ENCODE data around the gene CDK19. TPM values are rescaled to one million over a fixed set of nuclear protein-coding genes. Genes with fewer than 3 reads are reported as not detected.

CDK19 gene
- total RNA-seq, 5 donors from 2014 or later (not counting 1 experiment from before 2014, with no cell fraction given), result 11.4 to 16.1 (median 14.2) TPM

DNA sequence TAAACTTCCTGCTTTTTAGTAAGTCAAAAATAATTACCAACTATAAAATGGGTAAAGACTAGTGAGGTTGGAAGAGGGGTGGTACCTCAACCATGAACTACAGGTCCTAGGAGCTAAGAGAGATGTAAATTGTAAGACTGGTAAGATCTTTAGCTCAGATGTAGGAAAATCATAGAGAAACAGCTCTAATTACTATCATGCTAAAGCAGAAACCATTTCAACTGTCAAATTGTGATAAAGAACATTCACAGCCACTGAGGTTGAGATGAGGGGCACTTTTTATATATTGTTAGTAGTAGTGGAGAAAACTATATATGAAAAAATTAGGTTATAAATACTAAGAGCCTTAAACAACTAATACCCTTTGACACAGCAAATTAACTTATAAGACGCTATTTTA is 20.0 kb downstream of the CDK19 start:
- Mint-ChIP-seq H3K4me1 (peaks cover 8 to 14% (median 10%) of the 10 kb centered on the region in 3 donors), H3K36me3 (peaks cover 12% of the 10 kb centered on the region), H3K9me3 (peaks cover 0 to 2% (median 0%) of the 10 kb centered on the region in 3 donors), H3K4me3 (no peak overlapping the region), H3K27me3 (no peaks in the 10 kb centered on the region), H3K27ac (no peak overlapping the region)
- Histone ChIP-seq H3K4me1 (ENCODE audit: control insufficient read depth in 1 of 2, extremely low read depth in 1 of 2, insufficient read depth in 2 of 2, low read length in 2 of 2) (peaks cover 0 to 3% of the 10 kb centered on the region in 2 experiments), H3K27ac (ENCODE audit: low read length) (no peak overlapping the region), H3K36me3 (ENCODE audit: control insufficient read depth in 2 of 2, extremely low read depth in 1 of 2, insufficient read depth in 1 of 2, low read length in 1 of 2) (no peaks in the 10 kb centered on the region), H3K9me3 (no peaks in the 10 kb centered on the region), H3K27me3 (replicated peaks in 1 of 2; ENCODE audit: control insufficient read depth in 2 of 2, extremely low read depth in 1 of 2, insufficient read depth in 2 of 2, low read length in 1 of 2) (no peaks in the 10 kb centered on the region), H3K4me3 (ENCODE audit: control insufficient read depth in 1 of 2, extremely low read depth in 1 of 2, low read length in 1 of 2) (no peak overlapping the region)
- ATAC-seq (replicated peaks in 1 of 4) (no peak), DNase-seq (no peak)
- CTCF ChIA-PET, result no interaction called here
- WGBS (ENCODE audit: insufficient coverage), result no CpG with 5 or more reads among the region's 1 CpG
- POLR2A ChIA-PET, result no interaction called here

DNA sequence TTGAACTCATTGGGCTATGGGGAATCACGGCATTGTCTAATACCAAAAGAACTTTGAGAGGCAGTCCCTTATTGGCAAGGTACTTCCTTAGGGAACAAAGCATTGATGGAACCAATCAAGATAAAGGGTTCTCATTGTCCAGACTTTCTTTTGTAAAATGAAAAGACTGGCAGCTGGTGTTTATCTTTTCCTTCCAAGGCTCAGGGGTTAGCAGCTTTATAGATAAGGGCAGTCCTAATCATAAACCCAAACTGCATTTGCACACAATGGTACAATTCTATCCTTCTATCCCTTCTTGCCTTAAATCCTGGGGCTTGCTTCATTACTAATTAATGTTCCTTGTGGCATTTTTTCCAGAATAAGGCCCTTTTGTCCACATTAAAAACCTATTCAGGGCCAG is 28.6 kb downstream of the CDK19 start:
- DNase-seq (no peak), ATAC-seq (replicated peaks in 1 of 4) (no peak)
- Mint-ChIP-seq H3K36me3 (peaks cover 14% of the 10 kb centered on the region), H3K4me3 (no peak overlapping the region), H3K9me3 (peaks cover 5 to 8% (median 6%) of the 10 kb centered on the region in 3 donors), H3K27ac (no peak overlapping the region), H3K4me1 (peaks cover 23 to 31% (median 25%) of the 10 kb centered on the region in 3 donors), H3K27me3 (no peaks in the 10 kb centered on the region)
- ChIA-PET CTCF (no interaction called here), POLR2A (no interaction called here)
- no peaks in the 10 kb centered on the region for H3K9me3 ChIP-seq
- no peak overlapping the region for H3K27ac ChIP-seq (ENCODE audit: low read length)
- peaks cover 0 to 5% of the 10 kb centered on the region in 2 donors for H3K36me3 ChIP-seq (ENCODE audit: control insufficient read depth in 2 of 2, extremely low read depth in 1 of 2, insufficient read depth in 1 of 2, low read length in 1 of 2)
- WGBS (ENCODE audit: insufficient coverage), result no CpG with 5 or more reads among the region's 1 CpG
- H3K4me1 ChIP-seq (ENCODE audit: control insufficient read depth in 1 of 2, extremely low read depth in 1 of 2, insufficient read depth in 2 of 2, low read length in 2 of 2), result no peaks in the 10 kb centered on the region
- H3K4me3 ChIP-seq (ENCODE audit: control insufficient read depth in 1 of 2, extremely low read depth in 1 of 2, low read length in 1 of 2), result no peak overlapping the region
- H3K27me3 ChIP-seq (replicated peaks in 1 of 2; ENCODE audit: control insufficient read depth in 2 of 2, extremely low read depth in 1 of 2, insufficient read depth in 2 of 2, low read length in 1 of 2), result no peaks in the 10 kb centered on the region

DNA sequence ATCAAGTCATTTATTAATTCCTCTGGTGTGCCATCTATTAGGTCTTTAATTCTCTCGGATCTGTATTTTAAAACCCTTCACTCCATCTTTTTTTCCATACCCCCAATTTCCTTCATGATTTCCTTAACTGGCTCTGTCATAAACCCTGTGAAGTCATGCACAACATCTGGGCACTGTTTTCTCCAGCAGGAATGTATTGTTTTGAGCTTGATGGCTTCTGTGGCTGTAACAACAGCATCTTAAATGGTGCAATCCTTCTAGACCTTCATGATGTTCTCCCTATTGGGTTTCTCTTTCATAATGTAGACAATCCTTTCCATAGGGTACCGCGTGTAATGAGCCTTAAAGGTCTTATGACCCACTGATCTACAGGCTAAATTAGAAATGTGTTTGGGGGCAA is 29.0 kb downstream of the CDK19 start:
- ChIA-PET CTCF (no interaction called here), POLR2A (no interaction called here)
- Histone ChIP-seq H3K4me1 (ENCODE audit: control insufficient read depth in 1 of 2, extremely low read depth in 1 of 2, insufficient read depth in 2 of 2, low read length in 2 of 2) (peaks cover 0 to 4% of the 10 kb centered on the region in 2 experiments), H3K4me3 (ENCODE audit: control insufficient read depth in 1 of 2, extremely low read depth in 1 of 2, low read length in 1 of 2) (no peak overlapping the region), H3K27ac (ENCODE audit: low read length) (no peak overlapping the region), H3K27me3 (replicated peaks in 1 of 2; ENCODE audit: control insufficient read depth in 2 of 2, extremely low read depth in 1 of 2, insufficient read depth in 2 of 2, low read length in 1 of 2) (no peaks in the 10 kb centered on the region), H3K9me3 (no peaks in the 10 kb centered on the region), H3K36me3 (ENCODE audit: control insufficient read depth in 2 of 2, extremely low read depth in 1 of 2, insufficient read depth in 1 of 2, low read length in 1 of 2) (peaks cover 0 to 5% of the 10 kb centered on the region in 2 donors)
- DNase-seq (no peak), ATAC-seq (replicated peaks in 1 of 4) (no peak)
- no peak overlapping the region for H3K27ac Mint-ChIP-seq
- peaks cover 26 to 34% (median 28%) of the 10 kb centered on the region in 3 donors for H3K4me1 Mint-ChIP-seq
- H3K4me3 Mint-ChIP-seq, result no peak overlapping the region
- WGBS (ENCODE audit: insufficient coverage), result no CpG with 5 or more reads among the region's 3 CpGs
- no peaks in the 10 kb centered on the region for H3K27me3 Mint-ChIP-seq
- peaks cover 5 to 8% (median 6%) of the 10 kb centered on the region in 3 donors for H3K9me3 Mint-ChIP-seq
- H3K36me3 Mint-ChIP-seq, result peaks cover 14% of the 10 kb centered on the region

DNA sequence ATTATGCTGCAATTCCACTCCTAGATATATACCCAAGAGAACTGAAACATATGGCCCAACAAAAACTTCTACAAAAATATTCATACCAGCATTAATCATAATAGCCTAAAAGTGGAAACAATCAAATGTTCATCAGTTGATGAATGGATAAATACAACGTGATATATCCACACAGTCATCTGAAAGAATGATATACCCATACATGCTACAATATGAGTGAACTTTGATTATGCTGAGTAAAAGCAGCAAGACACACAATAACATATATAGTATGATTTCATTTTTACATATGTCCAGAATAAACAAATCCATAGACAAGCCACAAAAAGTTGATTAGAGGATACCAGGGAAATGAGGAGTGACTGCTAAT is 30.7 kb downstream of the CDK19 start:
- H3K4me1 ChIP-seq (ENCODE audit: control insufficient read depth in 1 of 2, extremely low read depth in 1 of 2, insufficient read depth in 2 of 2, low read length in 2 of 2), result peaks cover 0 to 7% of the 10 kb centered on the region in 2 experiments
- H3K36me3 ChIP-seq (ENCODE audit: control insufficient read depth in 2 of 2, extremely low read depth in 1 of 2, insufficient read depth in 1 of 2, low read length in 1 of 2), result peaks cover 0 to 5% of the 10 kb centered on the region in 2 donors
- Mint-ChIP-seq H3K4me1 (peaks cover 29 to 38% (median 31%) of the 10 kb centered on the region in 3 donors), H3K27me3 (no peaks in the 10 kb centered on the region), H3K9me3 (peaks cover 5 to 8% (median 6%) of the 10 kb centered on the region in 3 donors), H3K4me3 (no peak overlapping the region), H3K36me3 (peaks cover 10% of the 10 kb centered on the region), H3K27ac (no peak overlapping the region)
- no peak overlapping the region for H3K27ac ChIP-seq (ENCODE audit: low read length)
- ATAC-seq (replicated peaks in 1 of 4), result no peak
- no peaks in the 10 kb centered on the region for H3K9me3 ChIP-seq
- H3K4me3 ChIP-seq (ENCODE audit: control insufficient read depth in 1 of 2, extremely low read depth in 1 of 2, low read length in 1 of 2), result no peak overlapping the region
- WGBS (ENCODE audit: insufficient coverage), result no CpG with 5 or more reads among the region's 1 CpG
- CTCF ChIA-PET, result interaction anchor here in 1 of 2 donors (0.6 kb wide), 1 partner anchor 93 kb away, joined by 3 read pairs; no protein-coding TSS in a partner anchor
- POLR2A ChIA-PET, result no interaction called here
- no peak for DNase-seq
- no peaks in the 10 kb centered on the region for H3K27me3 ChIP-seq (replicated peaks in 1 of 2; ENCODE audit: control insufficient read depth in 2 of 2, extremely low read depth in 1 of 2, insufficient read depth in 2 of 2, low read length in 1 of 2)

DNA sequence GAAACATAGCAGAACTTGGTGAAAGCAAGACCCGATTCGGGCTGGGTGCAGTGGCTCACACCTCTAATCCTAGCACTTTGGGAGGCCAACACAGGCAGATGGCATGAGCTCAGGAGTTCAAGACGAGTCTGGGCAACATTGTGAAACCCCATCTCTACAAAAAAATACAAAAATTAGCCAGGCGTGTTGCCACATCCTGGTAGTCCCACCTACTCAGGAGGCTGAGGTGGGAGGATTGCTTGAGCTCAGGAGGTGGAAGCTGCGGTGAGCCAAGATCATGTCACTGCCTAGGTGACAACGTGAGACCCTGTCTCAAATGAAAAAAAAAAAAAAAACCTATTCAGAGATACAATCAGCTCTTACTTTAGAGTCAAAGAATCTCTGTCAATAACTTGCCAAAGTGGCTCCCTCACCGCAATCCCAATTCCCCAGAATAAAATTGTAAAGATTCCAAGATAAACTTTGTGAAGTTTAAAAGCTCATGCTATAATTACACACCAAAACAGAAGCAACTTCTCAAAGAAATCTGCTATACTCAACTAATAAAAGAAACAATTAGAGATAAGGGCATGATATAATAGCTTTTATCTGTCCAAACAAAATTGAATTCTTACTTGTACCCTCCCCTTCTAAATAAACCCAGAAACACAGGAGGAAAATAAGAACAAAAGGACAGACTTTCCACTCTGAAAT is 33.6 kb downstream of the CDK19 start:
- H3K4me1 Mint-ChIP-seq, result peaks cover 29 to 38% (median 31%) of the 10 kb centered on the region in 3 donors
- WGBS (ENCODE audit: insufficient coverage), result 80% methylated on average over 2 of the region's 7 CpGs
- H3K9me3 Mint-ChIP-seq, result peaks cover 0 to 5% (median 0%) of the 10 kb centered on the region in 3 donors
- DNase-seq (no peak), ATAC-seq (replicated peaks in 1 of 4) (no peak)
- Histone ChIP-seq H3K9me3 (no peaks in the 10 kb centered on the region), H3K27ac (ENCODE audit: low read length) (no peak overlapping the region), H3K4me1 (ENCODE audit: control insufficient read depth in 1 of 2, extremely low read depth in 1 of 2, insufficient read depth in 2 of 2, low read length in 2 of 2) (peaks cover 0 to 7% of the 10 kb centered on the region in 2 experiments), H3K4me3 (ENCODE audit: control insufficient read depth in 1 of 2, extremely low read depth in 1 of 2, low read length in 1 of 2) (no peak overlapping the region), H3K36me3 (ENCODE audit: control insufficient read depth in 2 of 2, extremely low read depth in 1 of 2, insufficient read depth in 1 of 2, low read length in 1 of 2) (no peaks in the 10 kb centered on the region), H3K27me3 (replicated peaks in 1 of 2; ENCODE audit: control insufficient read depth in 2 of 2, extremely low read depth in 1 of 2, insufficient read depth in 2 of 2, low read length in 1 of 2) (no peaks in the 10 kb centered on the region)
- CTCF ChIA-PET, result interaction anchor here in 1 of 2 donors (0.7 kb wide), 2 partner anchors 72 to 1404 kb away, joined by 3 read pairs; no protein-coding TSS in a partner anchor
- H3K4me3 Mint-ChIP-seq, result no peak overlapping the region
- no peak overlapping the region for H3K27ac Mint-ChIP-seq
- POLR2A ChIA-PET, result interaction anchor here (0.6 to 0.7 kb wide), 2 partner anchors 95 to 108 kb away, joined by 3 read pairs; no protein-coding TSS in a partner anchor
- H3K27me3 Mint-ChIP-seq, result no peaks in the 10 kb centered on the region
- peaks cover 5% of the 10 kb centered on the region for H3K36me3 Mint-ChIP-seq

DNA sequence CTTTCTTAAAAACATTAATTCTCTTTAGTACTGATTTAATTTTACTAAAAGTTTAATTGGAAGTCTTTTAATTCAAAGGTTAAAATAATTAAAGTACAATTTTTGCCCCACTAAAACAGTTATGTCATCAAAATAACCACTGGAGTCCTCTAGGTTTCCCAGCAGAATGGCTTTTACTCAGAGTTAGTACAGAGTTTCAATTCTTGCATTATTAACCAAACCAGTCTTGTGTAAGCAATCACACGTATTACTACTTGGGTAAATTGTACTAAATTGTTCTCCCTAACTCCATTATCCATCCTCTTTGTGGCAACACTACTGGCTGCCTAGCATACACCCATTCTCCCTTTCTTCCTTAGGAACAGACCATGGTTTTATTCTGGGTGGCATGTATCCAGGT is 36.9 kb downstream of the CDK19 start:
- CTCF ChIA-PET, result interaction anchor here in 1 of 2 donors (0.5 to 0.7 kb wide), 2 partner anchors 15 to 474 kb away, joined by 3 read pairs; no protein-coding TSS in a partner anchor
- H3K4me3 ChIP-seq (ENCODE audit: control insufficient read depth in 1 of 2, extremely low read depth in 1 of 2, low read length in 1 of 2), result no peak overlapping the region
- H3K36me3 ChIP-seq (ENCODE audit: control insufficient read depth in 2 of 2, extremely low read depth in 1 of 2, insufficient read depth in 1 of 2, low read length in 1 of 2), result no peaks in the 10 kb centered on the region
- ATAC-seq (replicated peaks in 1 of 4), result no peak
- peaks cover 3% of the 10 kb centered on the region for H3K36me3 Mint-ChIP-seq
- no peak overlapping the region for H3K4me3 Mint-ChIP-seq
- H3K27ac Mint-ChIP-seq, result no peak overlapping the region
- H3K9me3 ChIP-seq, result no peaks in the 10 kb centered on the region
- no peak for DNase-seq
- no peaks in the 10 kb centered on the region for H3K27me3 ChIP-seq (replicated peaks in 1 of 2; ENCODE audit: control insufficient read depth in 2 of 2, extremely low read depth in 1 of 2, insufficient read depth in 2 of 2, low read length in 1 of 2)
- POLR2A ChIA-PET, result interaction anchor here in 1 of 2 donors (0.6 kb wide), 1 partner anchor 100 kb away, joined by 3 read pairs; no protein-coding TSS in a partner anchor
- H3K27me3 Mint-ChIP-seq, result no peaks in the 10 kb centered on the region
- peaks cover 18 to 24% (median 19%) of the 10 kb centered on the region in 3 donors for H3K4me1 Mint-ChIP-seq
- H3K4me1 ChIP-seq (ENCODE audit: control insufficient read depth in 1 of 2, extremely low read depth in 1 of 2, insufficient read depth in 2 of 2, low read length in 2 of 2), result peaks cover 0 to 7% of the 10 kb centered on the region in 2 experiments
- no peaks in the 10 kb centered on the region for H3K9me3 Mint-ChIP-seq
- no CpG with 5 or more reads among the region's 1 CpG for WGBS (ENCODE audit: insufficient coverage)
- H3K27ac ChIP-seq (ENCODE audit: low read length), result no peak overlapping the region

Data from T-cell (primary cell).